T47D (cell line): ENCODE results near the gene ATXN7L1.
"Not testable (repeated sequence)": the region's sequence is repeated elsewhere in the genome, so short reads cannot be mapped to it uniquely, and the experiment has no call there.

Source experiments
- DNase-seq, 2 experiments: peaks; one replicate each; pipeline versions ENCODE4 v3.0.0 to v3.0.0-alpha.2; 2011 to 2012; ENCODE audit warnings: low read depth in 1 of 2, low spot score in 1 of 2
- JUND ChIP-seq: IDR thresholded peaks from 2 replicates; pipeline ENCODE4 v1.6.1; 2012; ENCODE audit warnings: low read depth
- in situ Hi-C: cut with HindIII; loops from 2 replicates; pipeline ENCODE4 v1.10.0; 2016; ENCODE audit warnings: low sequenced_read_pairs, low pct_unique_long_range_greater_than_20kb

Gene ATXN7L1

GRCh38 chr7:105713488-105714465 lies 162.6 kb downstream of the ATXN7L1 start:
- in situ Hi-C loops, result no loop called here
- no peak for DNase-seq
- TF ChIP-seq JUND, result no peak

- DNase-seq, result no peak
- no peak for TF ChIP-seq JUND
These were observed 163.5 kb downstream of the ATXN7L1 start for GRCh38 chr7:105712877-105713276.

GRCh38 chr7:105711726-105712402 lies 164.5 kb downstream of the ATXN7L1 start:
- DNase-seq, result no peak
- in situ Hi-C loops, result no loop called here
- no peak for TF ChIP-seq JUND

More at GRCh38 chr7:105712877-105713276, 163.5 kb downstream of the ATXN7L1 start:
- in situ Hi-C loops, result no loop called here

- in situ Hi-C loops, DNase-seq: not testable (repeated sequence)
These were observed 165.7 kb downstream of the ATXN7L1 start for GRCh38 chr7:105710720-105711119.

- in situ Hi-C loops, result no loop called here
- no peak for DNase-seq
These were observed 167.7 kb downstream of the ATXN7L1 start for GRCh38 chr7:105708763-105709080.

GRCh38 chr7:105707967-105708762 lies 168.2 kb downstream of the ATXN7L1 start:
- DNase-seq, result no peak
- in situ Hi-C loops, result no loop called here
- TF ChIP-seq JUND, result no peak

More at GRCh38 chr7:105708763-105709080, 167.7 kb downstream of the ATXN7L1 start:
- TF ChIP-seq JUND, result no peak

GRCh38 chr7:105707381-105707780 lies 169.0 kb downstream of the ATXN7L1 start:
- no peak for DNase-seq
- in situ Hi-C loops, result no loop called here
- no peak for TF ChIP-seq JUND

GRCh38 chr7:105705427-105705826 lies 171.0 kb downstream of the ATXN7L1 start:
- TF ChIP-seq JUND, result no peak

GRCh38 chr7:105703207-105703930 lies 173.0 kb downstream of the ATXN7L1 start:
- DNase-seq, result no peak
- in situ Hi-C loops, result no loop called here

More at GRCh38 chr7:105705427-105705826, 171.0 kb downstream of the ATXN7L1 start:
- in situ Hi-C loops, result no loop called here
- no peak for DNase-seq

GRCh38 chr7:105699568-105700236 lies 176.7 kb downstream of the ATXN7L1 start:
- no peak for DNase-seq
- in situ Hi-C loops, result no loop called here
- TF ChIP-seq JUND, result no peak

More at GRCh38 chr7:105703207-105703930, 173.0 kb downstream of the ATXN7L1 start:
- TF ChIP-seq JUND, result no peak

GRCh38 chr7:105698531-105698930 lies 177.9 kb downstream of the ATXN7L1 start:
- no peak for TF ChIP-seq JUND
- in situ Hi-C loops, result no loop called here
- no peak for DNase-seq

- DNase-seq, result no peak
- no peak for TF ChIP-seq JUND
- in situ Hi-C loops, result no loop called here
These were observed 178.6 kb downstream of the ATXN7L1 start for GRCh38 chr7:105697753-105698152.

GRCh38 chr7:105697169-105697568 lies 179.2 kb downstream of the ATXN7L1 start:
- in situ Hi-C loops, DNase-seq: not testable (repeated sequence)
